ENCODE data around the gene MRAP2. TPM values are rescaled to one million over a fixed set of nuclear protein-coding genes. Genes with fewer than 3 reads are reported as not detected.

MRAP2 gene
- total RNA-seq, 4 donors from 2014 or later, result 1.9 to 10.9 (median 2.1) TPM; not detected in 1

GRCh38 chr6:84052883-84053241 is 19.3 kb downstream of the MRAP2 start:
- intact Hi-C loops (cut with DNase I; ENCODE audit: low total_unique reads), result no loop called here
- Histone ChIP-seq H3K4me3 (no peak overlapping the region), H3K27me3 (no peaks in the 10 kb centered on the region), H3K4me1 (no peaks in the 10 kb centered on the region), H3K9me3 (no peaks in the 10 kb centered on the region), H3K27ac (no peak overlapping the region), H3K36me3 (no peaks in the 10 kb centered on the region)
- no peak for DNase-seq
- no peak for TF ChIP-seq POLR2A (IDR thresholded peaks at IDR 0.05)
- TF ChIP-seq, protein P1, sequence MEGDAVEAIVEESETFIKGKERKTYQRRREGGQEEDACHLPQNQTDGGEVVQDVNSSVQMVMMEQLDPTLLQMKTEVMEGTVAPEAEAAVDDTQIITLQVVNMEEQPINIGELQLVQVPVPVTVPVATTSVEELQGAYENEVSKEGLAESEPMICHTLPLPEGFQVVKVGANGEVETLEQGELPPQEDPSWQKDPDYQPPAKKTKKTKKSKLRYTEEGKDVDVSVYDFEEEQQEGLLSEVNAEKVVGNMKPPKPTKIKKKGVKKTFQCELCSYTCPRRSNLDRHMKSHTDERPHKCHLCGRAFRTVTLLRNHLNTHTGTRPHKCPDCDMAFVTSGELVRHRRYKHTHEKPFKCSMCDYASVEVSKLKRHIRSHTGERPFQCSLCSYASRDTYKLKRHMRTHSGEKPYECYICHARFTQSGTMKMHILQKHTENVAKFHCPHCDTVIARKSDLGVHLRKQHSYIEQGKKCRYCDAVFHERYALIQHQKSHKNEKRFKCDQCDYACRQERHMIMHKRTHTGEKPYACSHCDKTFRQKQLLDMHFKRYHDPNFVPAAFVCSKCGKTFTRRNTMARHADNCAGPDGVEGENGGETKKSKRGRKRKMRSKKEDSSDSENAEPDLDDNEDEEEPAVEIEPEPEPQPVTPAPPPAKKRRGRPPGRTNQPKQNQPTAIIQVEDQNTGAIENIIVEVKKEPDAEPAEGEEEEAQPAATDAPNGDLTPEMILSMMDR (IDR thresholded peaks at IDR 0.05), result no peak

DNA sequence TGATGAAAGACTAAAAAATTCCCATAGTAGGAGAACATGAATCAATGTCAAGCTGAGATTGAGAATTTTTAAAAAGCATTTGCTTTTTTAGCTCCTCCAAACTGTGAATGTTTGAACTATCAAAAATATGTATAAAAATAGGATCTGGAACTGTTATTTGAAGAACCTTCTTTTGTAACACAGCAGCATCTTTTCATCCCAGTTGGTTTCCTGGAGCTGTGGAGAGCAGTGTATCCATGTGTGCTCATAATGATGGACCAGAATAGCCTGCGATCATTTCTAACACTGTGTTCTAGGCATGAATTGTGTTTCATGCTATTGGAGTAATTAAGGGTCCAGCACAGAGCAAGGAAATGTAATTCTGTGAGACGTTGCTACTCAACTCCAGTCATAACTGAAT is 22.1 kb downstream of the MRAP2 start:
- Histone ChIP-seq H3K4me3 (no peak overlapping the region), H3K36me3 (no peaks in the 10 kb centered on the region), H3K4me1 (no peaks in the 10 kb centered on the region), H3K27ac (no peak overlapping the region), H3K27me3 (no peaks in the 10 kb centered on the region), H3K9me3 (no peaks in the 10 kb centered on the region)
- TF ChIP-seq, protein P1 (IDR thresholded peaks at IDR 0.05), result no peak
- TF ChIP-seq POLR2A (IDR thresholded peaks at IDR 0.05), result no peak
- no peak for DNase-seq
- intact Hi-C loops (cut with DNase I; ENCODE audit: low total_unique reads), result no loop called here

DNA sequence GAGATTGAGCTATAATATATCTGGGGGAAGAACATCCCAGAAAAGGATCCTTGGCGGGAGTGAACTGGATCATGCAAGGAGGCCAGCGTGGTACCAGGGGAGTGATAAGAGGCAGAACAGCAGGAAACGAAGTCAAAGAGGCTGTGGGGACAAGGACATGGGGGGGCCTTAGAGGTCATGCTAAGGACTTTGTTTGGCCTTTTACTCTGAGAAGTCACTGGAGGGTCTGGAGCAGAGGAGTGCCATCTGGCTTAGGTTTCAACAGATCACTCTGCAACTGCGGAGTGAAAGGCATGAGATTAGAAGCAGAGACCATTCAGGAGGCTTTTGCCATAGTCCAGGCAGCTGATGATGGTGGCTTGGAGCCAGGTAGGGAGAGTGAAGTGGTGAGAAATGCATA is 24.3 kb downstream of the MRAP2 start:
- H3K36me3 ChIP-seq, result no peaks in the 10 kb centered on the region
- no peaks in the 10 kb centered on the region for H3K9me3 ChIP-seq
- H3K27me3 ChIP-seq, result no peaks in the 10 kb centered on the region
- no peak for DNase-seq
- no peaks in the 10 kb centered on the region for H3K4me1 ChIP-seq
- no peak overlapping the region for H3K4me3 ChIP-seq
- intact Hi-C loops (cut with DNase I; ENCODE audit: low total_unique reads), result no loop called here
- H3K27ac ChIP-seq, result no peak overlapping the region
- TF ChIP-seq, protein P1 (IDR thresholded peaks at IDR 0.05), result no peak
- no peak for TF ChIP-seq POLR2A (IDR thresholded peaks at IDR 0.05)

GRCh38 chr6:84059082-84059481 is 25.5 kb downstream of the MRAP2 start:
- intact Hi-C loops (cut with DNase I; ENCODE audit: low total_unique reads), result no loop called here
- no peaks in the 10 kb centered on the region for H3K27me3 ChIP-seq

DNA sequence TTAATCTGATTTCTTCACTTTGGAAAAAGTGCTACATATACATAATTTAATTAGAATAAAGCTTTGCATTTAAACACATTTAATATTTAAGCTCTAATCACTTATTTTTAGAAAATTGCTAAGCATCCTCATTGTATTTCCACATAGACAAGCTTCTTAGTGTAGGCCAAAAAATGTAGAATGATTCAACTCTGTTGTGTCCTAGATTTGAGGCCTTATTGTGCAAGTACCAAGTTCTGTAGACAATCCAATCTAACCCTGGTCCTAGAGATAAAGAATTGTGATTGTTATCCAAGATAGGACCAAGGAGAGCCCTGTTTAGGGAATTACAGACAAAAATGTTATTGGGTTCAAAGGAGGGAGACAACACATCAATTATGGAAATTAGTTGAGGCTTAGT is 27.6 kb downstream of the MRAP2 start:
- no peaks in the 10 kb centered on the region for H3K36me3 ChIP-seq
- no peak for TF ChIP-seq POLR2A (IDR thresholded peaks at IDR 0.05)
- TF ChIP-seq, protein P1 (IDR thresholded peaks at IDR 0.05), result no peak
- H3K9me3 ChIP-seq, result no peaks in the 10 kb centered on the region
- H3K4me3 ChIP-seq, result no peak overlapping the region
- H3K27me3 ChIP-seq, result no peaks in the 10 kb centered on the region
- intact Hi-C loops (cut with DNase I; ENCODE audit: low total_unique reads), result no loop called here
- no peaks in the 10 kb centered on the region for H3K4me1 ChIP-seq
- DNase-seq, result no peak
- no peak overlapping the region for H3K27ac ChIP-seq

More at GRCh38 chr6:84059082-84059481, 25.5 kb downstream of the MRAP2 start:
- Histone ChIP-seq H3K36me3 (no peaks in the 10 kb centered on the region), H3K27ac (no peak overlapping the region), H3K9me3 (no peaks in the 10 kb centered on the region), H3K4me3 (no peak overlapping the region), H3K4me1 (no peaks in the 10 kb centered on the region)
- TF ChIP-seq POLR2A (IDR thresholded peaks at IDR 0.05), result no peak
- TF ChIP-seq, protein P1 (IDR thresholded peaks at IDR 0.05), result no peak
- no peak for DNase-seq

Data from uterus (tissue), 4 donors.